Erythroblast (primary cell): ENCODE measurements around the gene STAT6.

ENCODE experiments used
- GATA1 ChIP-seq: IDR thresholded peaks from 2 replicates; pipeline ENCODE4 v1.6.1; 2011; ENCODE audit warnings: low read depth, mild to moderate bottlenecking, control low read depth, low read length, moderate library complexity
- POLR2A ChIP-seq: IDR thresholded peaks from 2 replicates; pipeline ENCODE4 v1.6.1; 2011; ENCODE audit warnings: mild to moderate bottlenecking, low read length

GRCh38 chr12:57152639-57153038 lies 41.5 kb upstream of the STAT6 start:
- TF ChIP-seq POLR2A (no peak), GATA1 (no peak)
